GM21619 (cell line): ENCODE results near the gene ITPKB.
A peak's percentile ranks its signal among the peaks of the same experiment; 100 is the strongest.

ENCODE experiments used
- ATAC-seq: cut with Tn5 transposase; IDR thresholded peaks from one replicate; pipeline ENCODE4 v1.9.1; 2021; ENCODE audit not compliant: unreplicated experiment

Gene ITPKB

GRCh38 chr1:226708342-226708780 lies 30.7 kb downstream of the ITPKB start:
- no peak for ATAC-seq

- ATAC-seq, result no peak
These were observed 32.4 kb downstream of the ITPKB start for GRCh38 chr1:226706684-226707083.

- no peak for ATAC-seq
These were observed 34.7 kb downstream of the ITPKB start for GRCh38 chr1:226704169-226704937.

DNA sequence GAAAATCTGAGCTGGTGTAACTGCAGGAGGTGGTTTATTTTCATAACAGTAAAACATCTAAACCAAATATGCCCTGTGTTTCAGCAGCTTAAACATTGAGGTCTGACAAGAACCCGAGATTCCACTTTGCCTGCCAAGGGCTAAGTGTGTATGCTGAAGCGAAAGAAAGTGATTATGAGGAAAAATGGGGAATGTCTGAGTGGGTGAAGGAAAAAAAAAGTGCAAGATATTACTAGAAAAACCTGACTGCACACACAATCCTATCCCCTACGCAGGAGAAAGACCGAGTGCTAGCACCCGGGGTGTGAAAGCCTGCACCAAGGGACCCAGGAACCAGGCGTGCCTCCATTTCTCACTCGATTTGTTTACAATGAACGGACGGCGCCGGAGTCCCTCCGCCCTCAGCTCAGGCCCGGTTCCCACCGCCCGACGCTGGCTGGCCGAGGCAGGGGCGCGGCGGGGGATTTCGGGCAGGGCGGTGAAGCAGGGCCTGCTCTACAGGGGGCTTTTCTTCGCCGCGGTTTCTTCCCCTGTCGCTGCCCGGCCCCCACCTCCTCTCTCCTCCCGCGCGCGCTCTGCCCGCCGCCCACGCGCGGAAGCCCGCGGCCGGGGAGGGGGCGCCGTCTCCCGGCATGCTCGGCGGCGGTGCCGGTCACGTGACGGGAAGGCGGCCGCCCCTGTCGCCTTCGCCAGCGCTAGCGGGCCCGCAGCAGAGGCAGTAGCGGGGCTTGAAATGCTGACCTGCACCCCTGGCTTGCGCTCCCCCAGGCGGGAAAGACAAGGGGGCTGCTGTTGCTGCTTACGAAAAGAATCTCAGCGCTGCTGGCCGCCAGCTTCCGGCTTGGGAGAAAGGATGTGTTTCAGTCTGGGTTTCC lies 35.9 kb downstream of the ITPKB start:
- peak; percentile 77 for ATAC-seq

DNA sequence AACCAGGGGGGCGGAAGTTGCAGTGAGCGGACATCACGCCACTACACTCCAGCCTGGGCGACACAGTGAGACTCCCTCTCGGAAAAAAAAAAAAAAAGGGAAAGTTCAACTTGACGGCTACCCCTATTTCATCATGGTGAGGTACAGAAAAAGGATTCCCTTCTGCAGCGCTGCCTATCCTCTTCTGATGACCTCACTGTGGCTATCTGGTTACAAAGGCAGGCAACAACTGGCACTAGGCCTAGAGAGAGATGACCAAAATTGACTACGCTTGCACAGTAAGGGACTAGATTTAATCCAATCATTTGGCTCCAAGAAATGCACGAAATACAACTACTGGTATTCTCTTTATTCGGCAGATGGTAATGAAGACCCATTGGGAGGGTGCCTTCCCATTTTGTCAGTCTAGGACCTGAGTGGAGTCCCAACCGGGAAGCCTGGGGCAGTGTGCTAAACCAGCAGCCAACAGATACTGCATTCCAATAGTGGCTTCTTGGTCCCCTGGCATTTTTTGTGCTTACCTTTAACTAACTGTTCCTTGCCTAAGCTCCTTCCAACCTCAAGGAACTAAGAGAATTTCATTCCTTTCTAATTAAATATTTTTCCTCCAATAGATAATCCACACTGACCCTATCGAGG lies 36.6 kb downstream of the ITPKB start:
- ATAC-seq, result no peak

GRCh38 chr1:226700861-226701260 lies 38.2 kb downstream of the ITPKB start:
- no peak for ATAC-seq

DNA sequence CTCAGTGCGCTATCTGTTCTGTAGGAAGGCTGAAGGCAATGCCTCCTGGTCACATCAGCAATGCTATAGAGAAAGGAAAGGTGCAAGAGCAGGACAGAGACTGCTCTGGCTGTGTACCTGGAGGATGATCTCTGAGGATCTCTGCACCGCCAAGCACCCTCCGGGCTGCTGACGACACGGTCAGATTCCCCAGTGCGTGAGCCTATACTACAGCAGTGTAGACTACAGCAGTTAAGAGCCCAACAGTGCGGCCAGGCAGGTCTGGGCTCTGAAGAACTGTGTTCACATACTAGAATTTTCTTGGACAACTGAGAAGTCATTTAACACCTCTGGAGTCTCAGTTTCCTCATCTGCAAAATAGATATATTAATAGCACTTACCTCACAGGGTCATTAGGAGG lies 39.9 kb downstream of the ITPKB start:
- ATAC-seq, result no peak

DNA sequence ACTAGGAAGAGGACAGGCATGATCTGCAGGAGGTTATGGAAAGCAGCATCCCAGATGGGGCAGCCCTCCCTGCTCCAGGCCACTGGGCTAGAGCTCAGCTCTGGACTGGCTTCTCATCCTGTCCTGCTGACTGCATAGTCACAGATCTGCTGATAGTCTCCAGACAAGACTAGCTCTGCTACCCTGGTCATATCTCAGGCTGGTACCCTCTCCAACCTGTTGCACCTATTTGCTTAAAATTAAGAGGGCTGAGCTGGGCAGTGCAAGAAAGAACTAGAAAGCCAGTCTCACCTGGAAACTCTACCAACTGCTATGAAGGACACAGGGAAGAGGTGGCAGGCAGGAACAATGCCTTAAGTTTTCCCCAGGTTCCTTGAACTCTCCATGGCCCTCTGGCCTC lies 40.4 kb downstream of the ITPKB start:
- no peak for ATAC-seq

DNA sequence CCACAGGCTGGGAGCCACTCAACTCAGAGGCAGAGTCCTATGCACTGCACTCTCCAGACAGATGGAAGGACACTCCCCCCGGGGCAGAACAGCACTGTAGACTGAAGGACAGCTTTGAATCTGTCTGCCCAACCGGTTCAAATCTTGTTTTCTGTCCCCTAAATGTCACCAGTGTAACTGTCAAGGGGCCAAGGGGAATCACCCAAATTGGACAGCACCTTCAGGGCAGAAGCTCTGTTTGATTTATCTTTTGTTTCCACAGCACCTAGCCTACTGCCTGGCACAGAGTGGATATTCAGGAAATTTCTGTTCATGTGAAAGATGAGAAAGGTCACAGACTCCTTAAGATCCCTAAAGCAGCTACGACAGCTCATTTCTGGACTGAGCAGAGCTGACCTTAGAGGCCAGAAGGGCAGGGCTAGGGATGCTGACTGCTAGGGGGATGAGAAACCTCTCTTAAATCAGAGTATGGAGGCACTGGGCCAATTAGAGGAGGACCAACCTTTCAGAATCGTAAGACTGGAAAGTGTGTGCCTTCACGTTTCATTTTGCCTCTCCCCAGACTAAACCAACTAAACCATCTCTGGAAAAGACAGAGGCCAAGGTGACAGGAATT lies 41.0 kb downstream of the ITPKB start:
- peak; percentile 26 for ATAC-seq

DNA sequence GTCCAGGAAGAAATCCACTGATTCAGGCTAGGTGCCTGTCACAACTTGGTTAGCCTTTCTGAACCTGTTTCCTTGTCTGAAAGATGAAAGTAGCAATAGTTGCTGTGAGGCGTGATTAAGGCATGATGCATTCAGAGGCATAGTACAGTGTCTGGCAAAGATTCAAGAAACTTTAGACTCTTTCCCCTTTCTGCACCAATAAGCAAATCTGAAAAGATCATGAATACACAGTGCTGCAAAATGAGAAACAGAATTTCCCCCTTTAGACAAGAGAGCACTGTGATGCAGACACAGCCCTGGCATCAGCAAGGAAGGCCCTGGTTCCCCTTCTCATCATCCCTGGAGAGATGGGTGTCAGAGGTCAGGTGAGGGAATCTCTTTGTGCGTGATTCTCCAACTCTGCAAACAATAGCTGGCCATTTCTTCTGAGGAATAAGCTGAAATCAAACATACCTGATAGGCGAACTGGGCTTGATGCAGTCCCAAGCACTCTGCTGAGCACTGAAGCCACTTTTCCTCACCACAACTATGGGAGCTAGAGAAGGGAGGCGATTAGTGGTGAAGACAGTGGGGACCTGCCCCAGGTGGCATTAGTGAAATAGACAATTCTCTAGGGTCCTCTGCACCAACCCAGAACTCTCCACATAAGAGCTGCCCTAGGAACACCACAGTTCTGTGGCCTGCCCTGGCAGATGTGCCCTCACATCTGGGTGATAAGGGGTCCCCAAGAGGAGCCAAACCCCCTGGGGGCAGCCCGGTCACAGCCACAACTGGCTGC lies 41.7 kb downstream of the ITPKB start:
- peak; percentile 59 for ATAC-seq

GRCh38 chr1:226696547-226696946 lies 42.5 kb downstream of the ITPKB start:
- no peak for ATAC-seq

DNA sequence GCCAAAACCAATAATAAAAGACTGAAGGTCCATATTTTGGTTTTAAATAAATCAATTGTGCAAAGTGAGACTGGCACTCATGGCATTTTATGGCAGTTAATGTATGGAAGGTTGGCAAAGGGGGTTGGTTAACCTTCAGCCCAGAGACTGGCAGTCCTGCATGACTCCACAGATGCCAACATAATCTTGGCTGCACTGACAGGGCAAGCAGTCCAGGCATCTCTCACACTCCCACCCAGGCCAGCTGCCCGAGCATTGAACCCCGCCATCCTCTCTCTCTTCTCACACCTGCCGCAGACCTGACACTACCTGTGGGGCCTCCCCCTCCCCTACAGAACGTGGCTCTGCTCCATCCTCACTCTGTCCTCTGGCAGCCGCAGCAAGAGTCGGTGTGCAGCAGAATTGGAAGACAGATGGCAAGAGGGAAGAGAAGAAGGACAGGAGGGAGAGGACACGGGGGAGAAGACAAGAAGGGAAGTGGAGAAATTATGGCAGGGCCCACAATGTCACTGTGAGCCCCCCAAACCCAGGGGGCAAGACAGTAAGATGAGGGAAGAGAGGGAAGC lies 43.7 kb downstream of the ITPKB start:
- no peak for ATAC-seq

DNA sequence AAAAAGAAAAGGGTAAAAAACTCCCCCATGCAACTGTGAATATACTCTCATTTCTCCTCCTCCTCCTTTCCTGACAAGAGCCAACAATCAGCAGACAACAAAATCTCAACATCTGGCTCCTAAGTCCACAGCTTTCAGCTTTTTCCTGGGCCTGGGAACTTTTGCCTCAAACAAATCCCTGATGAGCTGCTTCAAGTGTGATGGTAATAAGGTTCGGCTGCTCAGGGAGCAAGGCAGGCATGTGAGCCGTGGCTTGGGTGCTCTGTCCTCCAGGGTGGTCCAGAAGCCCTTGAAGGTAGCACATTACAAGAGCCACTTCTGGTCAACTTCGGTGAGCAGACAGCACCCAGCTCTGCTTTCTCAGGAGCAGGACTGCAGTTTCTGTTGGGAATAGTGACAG lies 46.3 kb downstream of the ITPKB start:
- ATAC-seq, result no peak

DNA sequence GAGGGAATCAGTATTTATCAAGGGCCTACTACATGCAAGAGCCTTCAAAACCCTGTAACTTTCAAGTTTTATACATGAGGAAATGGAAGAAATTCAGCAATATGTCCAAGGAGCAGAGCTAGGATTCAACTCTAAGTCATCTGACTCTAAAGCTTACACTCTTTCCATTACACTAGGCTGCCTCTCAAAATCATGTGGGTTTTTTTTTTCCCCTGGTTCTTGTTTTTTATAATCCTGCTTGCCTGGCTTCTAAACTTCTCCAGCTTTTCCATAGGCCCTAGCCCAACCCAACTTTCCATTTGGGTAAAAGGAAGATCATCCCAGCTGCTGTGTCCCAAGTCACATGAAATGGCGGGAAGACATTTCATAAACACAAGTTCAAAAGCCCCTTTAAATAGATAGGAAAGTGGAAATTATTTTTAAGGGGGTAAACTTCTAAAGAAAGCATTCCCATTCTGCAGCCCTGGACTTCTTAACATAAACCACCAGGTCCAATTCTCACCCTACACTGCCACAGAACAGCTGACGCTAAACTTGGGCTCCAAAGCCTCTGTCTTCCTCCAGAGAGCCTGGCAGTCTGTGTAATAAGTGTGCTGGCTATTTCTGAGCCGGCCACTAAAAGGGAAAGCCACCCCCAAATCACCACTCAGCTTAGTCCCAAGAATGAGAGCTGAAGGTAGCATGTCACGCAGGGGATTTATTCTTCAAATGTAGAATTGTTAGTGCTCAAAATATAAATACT lies 46.9 kb downstream of the ITPKB start:
- ATAC-seq, result no peak

DNA sequence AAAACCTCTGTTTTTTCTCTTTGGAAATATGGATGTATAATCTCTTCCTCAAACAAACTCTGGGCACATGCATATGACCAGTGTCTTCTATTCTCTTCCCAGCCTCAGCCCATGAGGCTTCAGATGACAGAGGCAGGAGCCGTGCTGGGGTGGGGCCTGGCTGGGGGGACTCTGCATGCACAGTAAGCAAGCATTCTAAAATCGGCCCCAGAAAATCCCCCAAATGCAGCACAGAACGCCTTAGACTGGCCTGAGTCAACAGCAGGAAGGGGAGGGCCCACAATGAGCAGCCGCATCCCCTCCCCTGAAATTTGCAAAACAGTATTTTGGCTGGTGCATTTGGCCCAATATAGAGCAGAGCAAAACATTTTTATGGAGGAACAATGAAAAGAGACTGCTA lies 47.8 kb downstream of the ITPKB start:
- ATAC-seq, result peak; percentile 59

- ATAC-seq, result no peak
These were observed 48.6 kb downstream of the ITPKB start for GRCh38 chr1:226690460-226690982.

GRCh38 chr1:226688808-226689207 lies 50.3 kb downstream of the ITPKB start:
- no peak for ATAC-seq

- ATAC-seq, result no peak
These were observed 50.9 kb downstream of the ITPKB start for GRCh38 chr1:226688056-226688748.

DNA sequence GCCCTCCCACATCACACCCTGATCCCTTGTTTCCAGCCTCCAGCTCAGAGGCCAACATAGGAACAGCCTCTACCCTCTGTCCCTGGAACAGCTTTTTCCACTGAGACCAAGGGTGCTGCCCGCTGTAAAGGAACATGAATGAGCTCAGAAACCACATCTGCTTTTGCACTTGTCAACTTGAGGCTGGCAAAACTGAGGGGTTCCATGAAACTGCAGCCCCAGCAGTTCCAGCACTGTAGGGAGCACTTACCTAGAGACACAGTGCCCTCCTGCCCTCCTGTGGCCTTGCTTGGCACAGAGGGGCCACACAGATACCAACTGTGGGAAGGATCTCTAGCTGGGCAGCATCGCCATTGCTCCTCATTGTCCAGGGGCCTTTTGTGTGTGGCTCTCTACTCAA lies 51.7 kb downstream of the ITPKB start:
- ATAC-seq, result no peak
